K562 (cell line): ENCODE data around the gene TBC1D1. TPM values are rescaled to one million over a fixed set of nuclear protein-coding genes. Genes with fewer than 3 reads are reported as not detected.

Source experiments
- ETS2 ChIP-seq: IDR thresholded peaks from 2 replicates; pipeline ENCODE4 v1.6.1; 2016; ENCODE audit warnings: borderline replicate concordance, missing genetic modification characterization, mild to moderate bottlenecking, moderate library complexity, missing compliant biosample characterization; ENCODE audit not compliant: poor library complexity, severe bottlenecking
- PTBP1 ChIP-seq: fragments of 200-400 bp; formaldehyde crosslinking; IDR thresholded peaks from 2 replicates; pipeline ENCODE4 v1.6.1; 2017; ENCODE audit warnings: low read depth, low read length
- RFX5 ChIP-seq: IDR thresholded peaks from 2 replicates; pipeline ENCODE4 v1.6.1; 2011; ENCODE audit warnings: low read depth, mild to moderate bottlenecking, improper control_type of control experiment, low read length
- WHSC1 ChIP-seq: IDR thresholded peaks from one replicate; pipeline ENCODE4 v1.6.1; 2012; ENCODE audit warnings: low read length, control low read depth, inconsistent platforms
- ZFP30 ChIP-seq: fragments of 250-450 bp; sonication (Bioruptor Pico); IDR thresholded peaks from 2 replicates; pipeline ENCODE4 v1.8.0; 2022; ENCODE audit warnings: moderate library complexity, mild to moderate bottlenecking, inconsistent platforms, borderline replicate concordance
- polyA plus RNA-seq, 8 experiments: library from polyadenylated mRNA; depleted of rRNA in 4 of 8; stranded (reverse) in 5 of 8; unstranded in 3 of 8; fragments of >200 nt; fragmentation: Nextera tagmentation in 2 of 8; fragmentation: Illumina TruSeq in 1 of 8; extraction: Ambion mirVana in 2 of 8; extraction: Trizol in 1 of 8; gene quantifications; 2 replicates each; pipeline versions ENCODE4 v1.2.1 to v1.2.3, GENCODE V29; 2011 to 2014; ENCODE audit warnings: inconsistent platforms in 1 of 8, missing spikeins in 1 of 8
- total RNA-seq, 7 experiments: library from RNA; depleted of rRNA in 6 of 7; stranded (reverse); fragments of >200 nt in 6 of 7; fragmentation: Illumina TruSeq in 2 of 7; extraction: Trizol in 2 of 7; gene quantifications; 2 replicates each; pipeline versions ENCODE4 v1.2.1 to v1.2.3, GENCODE V29; 2011 to 2021; ENCODE audit warnings: low replicate concordance in 1 of 7
- TF ChIP-seq, protein P1 (sequence below): fragments of 450-650 bp; formaldehyde crosslinking; IDR thresholded peaks from 2 replicates; pipeline ENCODE4 v1.4.0; 2020; ENCODE audit warnings: mild to moderate bottlenecking, mixed read lengths
- TF ChIP-seq, protein P2 (sequence below): IDR thresholded peaks from 2 replicates; pipeline ENCODE4 v1.6.1; 2016; ENCODE audit warnings: missing genetic modification characterization, missing compliant biosample characterization

TBC1D1 gene
- total and polyA plus RNA-seq, 9 of the 15 experiments (the other 6 are each of a cell fraction or from before 2014, with no cell fraction given) = 0.59 to 14.2 (median 8.8) TPM

DNA sequence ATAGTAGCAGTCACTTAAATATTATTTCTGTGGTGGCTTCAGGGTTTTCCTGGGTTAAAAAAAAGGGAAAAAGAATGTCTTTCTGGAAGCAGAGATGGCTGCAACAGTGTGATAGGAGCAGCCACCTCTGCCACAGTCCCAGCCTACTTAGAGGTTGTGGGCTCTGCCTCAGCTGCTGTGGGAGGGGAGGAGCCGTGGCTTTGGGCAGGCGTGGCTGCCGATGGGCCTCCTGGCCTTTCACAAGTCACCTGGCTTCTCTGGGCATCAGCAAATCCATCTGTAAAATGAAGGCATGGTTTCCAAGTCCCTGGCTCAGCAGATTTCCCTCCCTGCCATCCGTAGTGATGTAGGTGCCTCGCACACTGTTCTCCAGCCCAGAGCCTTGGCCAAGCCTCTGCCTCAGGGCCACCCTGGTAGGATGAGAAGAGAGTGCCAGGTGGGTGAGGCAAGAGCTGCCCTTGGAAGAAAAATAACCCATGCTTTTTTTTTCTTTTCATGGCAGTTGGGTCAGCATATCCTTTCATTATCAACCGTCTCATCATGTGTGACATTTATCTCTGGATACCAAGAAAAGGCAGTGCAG is 135.4 kb downstream of the TBC1D1 start (continued):
- TF ChIP-seq ETS2 (tag) (no peak), WHSC1 (no peak), PTBP1 (no peak), RFX5 (no peak), ZFP30 (no peak)
- TF ChIP-seq, protein P1, sequence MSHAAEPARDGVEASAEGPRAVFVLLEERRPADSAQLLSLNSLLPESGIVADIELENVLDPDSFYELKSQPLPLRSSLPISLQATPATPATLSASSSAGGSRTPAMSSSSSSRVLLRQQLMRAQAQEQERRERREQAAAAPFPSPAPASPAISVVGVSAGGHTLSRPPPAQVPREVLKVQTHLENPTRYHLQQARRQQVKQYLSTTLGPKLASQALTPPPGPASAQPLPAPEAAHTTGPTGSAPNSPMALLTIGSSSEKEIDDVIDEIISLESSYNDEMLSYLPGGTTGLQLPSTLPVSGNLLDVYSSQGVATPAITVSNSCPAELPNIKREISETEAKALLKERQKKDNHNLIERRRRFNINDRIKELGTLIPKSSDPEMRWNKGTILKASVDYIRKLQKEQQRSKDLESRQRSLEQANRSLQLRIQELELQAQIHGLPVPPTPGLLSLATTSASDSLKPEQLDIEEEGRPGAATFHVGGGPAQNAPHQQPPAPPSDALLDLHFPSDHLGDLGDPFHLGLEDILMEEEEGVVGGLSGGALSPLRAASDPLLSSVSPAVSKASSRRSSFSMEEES (CRISPR knock-in tag) = no peak
- TF ChIP-seq, protein P2, sequence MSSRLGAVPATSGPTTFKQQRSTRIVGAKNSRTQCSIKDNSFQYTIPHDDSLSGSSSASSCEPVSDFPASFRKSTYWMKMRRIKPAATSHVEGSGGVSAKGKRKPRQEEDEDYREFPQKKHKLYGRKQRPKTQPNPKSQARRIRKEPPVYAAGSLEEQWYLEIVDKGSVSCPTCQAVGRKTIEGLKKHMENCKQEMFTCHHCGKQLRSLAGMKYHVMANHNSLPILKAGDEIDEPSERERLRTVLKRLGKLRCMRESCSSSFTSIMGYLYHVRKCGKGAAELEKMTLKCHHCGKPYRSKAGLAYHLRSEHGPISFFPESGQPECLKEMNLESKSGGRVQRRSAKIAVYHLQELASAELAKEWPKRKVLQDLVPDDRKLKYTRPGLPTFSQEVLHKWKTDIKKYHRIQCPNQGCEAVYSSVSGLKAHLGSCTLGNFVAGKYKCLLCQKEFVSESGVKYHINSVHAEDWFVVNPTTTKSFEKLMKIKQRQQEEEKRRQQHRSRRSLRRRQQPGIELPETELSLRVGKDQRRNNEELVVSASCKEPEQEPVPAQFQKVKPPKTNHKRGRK (tag) = no peak
